Mesenchymal stem cell (in vitro differentiated cells and primary cell): ENCODE measurements around the gene KRT72.

Experiments used
- DNase-seq: peaks from one replicate; pipeline ENCODE4 v3.0.0-alpha.2; 2013
- H2AFZ ChIP-seq: one replicate; pipeline ENCODE4 v1.6.1; 2013; ENCODE audit warnings: low read depth, mild to moderate bottlenecking, control low read depth, inconsistent platforms, low read length, moderate library complexity
- H2AK5ac ChIP-seq: 2 replicates; pipeline ENCODE4 v1.6.1; 2013; ENCODE audit warnings: low read length, moderate library complexity, mild to moderate bottlenecking, inconsistent platforms; ENCODE audit not compliant: severe bottlenecking
- H2BK120ac ChIP-seq: one replicate; pipeline ENCODE4 v1.6.1; 2013; ENCODE audit warnings: low read depth, mild to moderate bottlenecking, inconsistent platforms, low read length, moderate library complexity
- H2BK12ac ChIP-seq, 2 experiments: one replicate each; pipeline ENCODE4 v1.6.1; 2013; ENCODE audit warnings: inconsistent platforms in 2 of 2, low read length in 2 of 2, mild to moderate bottlenecking in 2 of 2, moderate library complexity in 2 of 2, control low read depth in 1 of 2
- H2BK15ac ChIP-seq: one replicate; pipeline ENCODE4 v1.6.1; 2013; ENCODE audit warnings: mild to moderate bottlenecking, low read depth, inconsistent platforms; ENCODE audit not compliant: poor library complexity, severe bottlenecking
- H2BK5ac ChIP-seq: 2 replicates; pipeline ENCODE4 v1.6.1; 2013; ENCODE audit warnings: low read depth, mild to moderate bottlenecking, low read length, control low read depth, inconsistent platforms; ENCODE audit not compliant: poor library complexity, severe bottlenecking
- H3K14ac ChIP-seq, 2 experiments: one replicate each; pipeline ENCODE4 v1.6.1; 2013; ENCODE audit warnings: inconsistent platforms in 2 of 2, low read length in 2 of 2, control low read depth in 1 of 2, mild to moderate bottlenecking in 1 of 2, moderate library complexity in 1 of 2
- H3K18ac ChIP-seq, 2 experiments: one replicate each; pipeline ENCODE4 v1.6.1; 2013; ENCODE audit warnings: inconsistent platforms in 2 of 2, low read length in 2 of 2, control low read depth in 1 of 2, low read depth in 1 of 2, mild to moderate bottlenecking in 1 of 2
- H3K23ac ChIP-seq, 2 experiments: one replicate each; pipeline ENCODE4 v1.6.1; 2013; ENCODE audit warnings: inconsistent platforms in 2 of 2, low read length in 2 of 2, mild to moderate bottlenecking in 2 of 2, moderate library complexity in 2 of 2, control low read depth in 1 of 2
- H3K27ac ChIP-seq: 2 replicates; pipeline ENCODE4 v1.5.1; 2013; ENCODE audit warnings: mild to moderate bottlenecking, moderate library complexity, low read length, control low read depth, inconsistent platforms; ENCODE audit not compliant: poor library complexity, severe bottlenecking
- H3K27me3 ChIP-seq, 2 experiments: 2 replicates each; pipeline versions ENCODE4 v1.6.1 to v1.7.0; 2013; ENCODE audit warnings: low read length in 2 of 2, mild to moderate bottlenecking in 2 of 2, moderate library complexity in 2 of 2, control low read depth in 1 of 2, inconsistent platforms in 1 of 2; ENCODE audit not compliant: control insufficient read depth in 1 of 2, insufficient read depth in 1 of 2
- H3K36me3 ChIP-seq, 2 experiments: 2 replicates each; pipeline versions ENCODE4 v1.6.1 to v1.7.0; 2013; ENCODE audit warnings: low read length in 2 of 2, control low read depth in 1 of 2, inconsistent platforms in 1 of 2, low read depth in 1 of 2, mild to moderate bottlenecking in 1 of 2; ENCODE audit not compliant: insufficient read depth in 2 of 2, control insufficient read depth in 1 of 2
- H3K4ac ChIP-seq, 2 experiments: one replicate each; pipeline ENCODE4 v1.6.1; 2013; ENCODE audit warnings: inconsistent platforms in 2 of 2, low read length in 2 of 2, mild to moderate bottlenecking in 2 of 2, moderate library complexity in 2 of 2, control low read depth in 1 of 2, low read depth in 1 of 2
- H3K4me1 ChIP-seq: 2 replicates; pipeline ENCODE4 v1.6.1; 2013; ENCODE audit warnings: low read depth, low read length, control low read depth; ENCODE audit not compliant: control insufficient read depth, insufficient read depth
- H3K4me2 ChIP-seq: 2 replicates; pipeline ENCODE4 v1.6.1; 2013; ENCODE audit warnings: low read length, mild to moderate bottlenecking, inconsistent platforms; ENCODE audit not compliant: poor library complexity, severe bottlenecking
- H3K4me3 ChIP-seq, 2 experiments: 2 replicates each; pipeline versions ENCODE4 v1.5.1 to v1.7.0; 2013; ENCODE audit warnings: low read length in 2 of 2, mild to moderate bottlenecking in 2 of 2, control low read depth in 1 of 2, low read depth in 1 of 2; ENCODE audit not compliant: insufficient read depth in 1 of 2
- H3K79me1 ChIP-seq: replicated peaks from 2 replicates; pipeline ENCODE4 v1.6.1; 2013; ENCODE audit warnings: mild to moderate bottlenecking, control low read depth, low read length, inconsistent platforms; ENCODE audit not compliant: poor library complexity, severe bottlenecking
- H3K9ac ChIP-seq: 2 replicates; pipeline ENCODE4 v1.7.0; 2013; ENCODE audit warnings: mild to moderate bottlenecking, low read length, moderate library complexity
- H3K9me3 ChIP-seq: 2 replicates; pipeline ENCODE4 v1.7.0; 2013; ENCODE audit warnings: mild to moderate bottlenecking, low read length; ENCODE audit not compliant: control insufficient read depth
- H4K8ac ChIP-seq: one replicate; pipeline ENCODE4 v1.6.1; 2013; ENCODE audit warnings: inconsistent platforms, mild to moderate bottlenecking, low read length, moderate library complexity
- H4K91ac ChIP-seq: one replicate; pipeline ENCODE4 v1.6.1; 2013; ENCODE audit warnings: mild to moderate bottlenecking, low read length, inconsistent platforms
- WGBS: methylation state at CpG from one replicate; pipeline ENCODE4 v1.1.7; 2013; ENCODE audit warnings: mixed read lengths; 5-methylcytosine and 5-hydroxymethylcytosine counted together

Gene KRT72

GRCh38 chr12:52627395-52628110 lies 26.3 kb upstream of the KRT72 start:
- no peak overlapping the region for H3K27ac ChIP-seq
- H3K4ac ChIP-seq: no peak overlapping the region
- H2AK5ac ChIP-seq: no peak overlapping the region
- H3K4me3 ChIP-seq: no peak overlapping the region
- no peak overlapping the region for H2BK120ac ChIP-seq
- no peaks in the 10 kb centered on the region for H3K4me1 ChIP-seq
- no peak overlapping the region for H3K4me2 ChIP-seq
- H2BK15ac ChIP-seq: no peak overlapping the region
- H2AFZ ChIP-seq: no peak overlapping the region
- H3K9me3 ChIP-seq: no peaks in the 10 kb centered on the region
- H3K18ac ChIP-seq: no peak overlapping the region
- H2BK12ac ChIP-seq: no peak overlapping the region
- no peaks in the 10 kb centered on the region for H3K36me3 ChIP-seq
- no peak overlapping the region for H3K23ac ChIP-seq
- H3K9ac ChIP-seq: no peak overlapping the region
- no peak overlapping the region for H2BK5ac ChIP-seq
- DNase-seq: no peak
- H3K27me3 ChIP-seq: peaks cover 30 to 85% of the 10 kb centered on the region in 2 experiments
- no peak overlapping the region for H4K8ac ChIP-seq
- no peak overlapping the region for H3K14ac ChIP-seq
- WGBS: 65% methylated on average over 1 of the region's 2 CpGs
- no peak overlapping the region for H4K91ac ChIP-seq
- H3K79me1 ChIP-seq: no peaks in the 10 kb centered on the region

GRCh38 chr12:52622349-52622748 lies 21.1 kb upstream of the KRT72 start:
- Histone ChIP-seq H4K8ac (no peak overlapping the region), H2BK12ac (no peak overlapping the region), H3K79me1 (no peaks in the 10 kb centered on the region), H3K4ac (no peak overlapping the region), H2AK5ac (no peak overlapping the region), H2BK15ac (no peak overlapping the region), H3K4me2 (no peak overlapping the region), H2BK5ac (no peak overlapping the region), H3K4me1 (no peaks in the 10 kb centered on the region), H3K27ac (no peak overlapping the region), H2AFZ (no peak overlapping the region), H3K9me3 (no peaks in the 10 kb centered on the region), H3K18ac (no peak overlapping the region), H4K91ac (no peak overlapping the region), H3K27me3 (peaks cover 23 to 77% of the 10 kb centered on the region in 2 experiments), H2BK120ac (no peak overlapping the region), H3K14ac (no peak overlapping the region), H3K4me3 (no peak overlapping the region), H3K36me3 (no peaks in the 10 kb centered on the region), H3K9ac (no peak overlapping the region), H3K23ac (no peak overlapping the region)
- WGBS: 74% methylated on average over 4 of the region's 5 CpGs
- DNase-seq: no peak

- no peak overlapping the region for H3K4me3 ChIP-seq
- peaks cover 39 to 71% of the 10 kb centered on the region in 2 experiments for H3K27me3 ChIP-seq
- H3K23ac ChIP-seq: no peak overlapping the region
- H4K91ac ChIP-seq: no peak overlapping the region
- no peaks in the 10 kb centered on the region for H3K79me1 ChIP-seq
- no peak overlapping the region for H3K14ac ChIP-seq
- H2BK12ac ChIP-seq: no peak overlapping the region
- no peak overlapping the region for H2BK120ac ChIP-seq
- WGBS: 58% methylated on average over 2 of the region's 2 CpGs
- no peak overlapping the region for H3K4me2 ChIP-seq
- no peak overlapping the region for H3K4ac ChIP-seq
- H3K9me3 ChIP-seq: no peaks in the 10 kb centered on the region
- no peak overlapping the region for H3K27ac ChIP-seq
- H2AFZ ChIP-seq: no peak overlapping the region
- no peak overlapping the region for H3K18ac ChIP-seq
- no peak overlapping the region for H4K8ac ChIP-seq
- no peak for DNase-seq
- no peak overlapping the region for H2BK5ac ChIP-seq
- no peak overlapping the region for H3K9ac ChIP-seq
- H3K4me1 ChIP-seq: no peaks in the 10 kb centered on the region
- H3K36me3 ChIP-seq: no peaks in the 10 kb centered on the region
- no peak overlapping the region for H2AK5ac ChIP-seq
- H2BK15ac ChIP-seq: no peak overlapping the region
Measured at GRCh38 chr12:52618866-52619265, 17.6 kb upstream of the KRT72 start.

GRCh38 chr12:52618216-52618615 lies 17.0 kb upstream of the KRT72 start, which contains the start of gene KRT73:
KRT73 (minus strand) TSS chr12:52618559; CDS start chr12:52618524, 35 bp downstream.
- H2BK12ac ChIP-seq: no peak within 1 kb of the TSS
- no peak within 1 kb of the TSS for H3K14ac ChIP-seq
- H3K4me2 ChIP-seq: no peak within 1 kb of the TSS
- no peak within 1 kb of the TSS for H3K4ac ChIP-seq
- H3K18ac ChIP-seq: no peak within 1 kb of the TSS
- no peaks in the 10 kb centered on the region for H3K79me1 ChIP-seq
- H3K27me3 ChIP-seq: peaks cover 45 to 73% of the 10 kb centered on the region in 2 experiments
- no peak within 1 kb of the TSS for H2BK15ac ChIP-seq
- no peaks in the 10 kb centered on the region for H3K36me3 ChIP-seq
- H3K4me3 ChIP-seq: no peak within 1 kb of the TSS
- no peaks in the 10 kb centered on the region for H3K4me1 ChIP-seq
- H2BK5ac ChIP-seq: no peak within 1 kb of the TSS
- no peak within 1 kb of the TSS for H3K27ac ChIP-seq
- no peak within 1 kb of the TSS for H2AK5ac ChIP-seq
- no peak within 1 kb of the TSS for H3K23ac ChIP-seq
- no peak within 1 kb of the TSS for H2AFZ ChIP-seq
- no peak for DNase-seq
- H3K9ac ChIP-seq: no peak within 1 kb of the TSS
- H4K91ac ChIP-seq: no peak within 1 kb of the TSS
- WGBS: 85% methylated on average over 14 of the region's 14 CpGs
- no peaks in the 10 kb centered on the region for H3K9me3 ChIP-seq
- no peak within 1 kb of the TSS for H4K8ac ChIP-seq
- no peak within 1 kb of the TSS for H2BK120ac ChIP-seq
